Stimulated activated CD8-positive, alpha-beta memory T cell treated with anti-CD3 and anti-CD28 coated beads, Interleukin-7, amount 100 ng/mL, for 48 hours (primary cell): Measurements from ENCODE around the gene HOXC10.

ENCODE experiments used
- DNase-seq, 2 donors: peaks; one replicate each; pipeline ENCODE4 v3.0.0-alpha.2; 2020; ENCODE audit warnings: low read depth in 1 of 2; ENCODE audit errors: extremely low read depth in 1 of 2

Gene HOXC10

GRCh38 chr12:54024581-54025305 lies 39.8 kb downstream of the HOXC10 start:
- no peak for DNase-seq

- DNase-seq = no peak
These were observed 40.8 kb downstream of the HOXC10 start for GRCh38 chr12:54025499-54026405.

GRCh38 chr12:54026640-54027441 lies 41.9 kb downstream of the HOXC10 start:
- no peak for DNase-seq

- DNase-seq = no peak
These were observed 42.5 kb downstream of the HOXC10 start for GRCh38 chr12:54027442-54027786.

GRCh38 chr12:54028314-54029201 lies 43.6 kb downstream of the HOXC10 start, which contains the start of gene HOXC6:
TSS of gene HOXC6 (plus strand) at chr12:54028440. CDS start at chr12:54028522, 82 bp downstream.
- DNase-seq = no peak

GRCh38 chr12:54029529-54030441 lies 44.8 kb downstream of the HOXC10 start:
- DNase-seq = no peak

GRCh38 chr12:54030442-54030801 lies 45.5 kb downstream of the HOXC10 start:
- DNase-seq = no peak

GRCh38 chr12:54030889-54031471 lies 46.0 kb downstream of the HOXC10 start:
- DNase-seq = no peak

GRCh38 chr12:54031480-54031879 lies 46.5 kb downstream of the HOXC10 start:
- no peak for DNase-seq

GRCh38 chr12:54032086-54032619 lies 47.2 kb downstream of the HOXC10 start:
- DNase-seq = no peak

- DNase-seq = peak in 1 of 2 donors; percentile 38
These were observed 47.7 kb downstream of the HOXC10 start, which contains the start of gene HOXC5 for GRCh38 chr12:54032627-54033100. TSS of gene HOXC5 (plus strand) at chr12:54033050. CDS start at chr12:54033123, 73 bp downstream.

- DNase-seq = no peak
These were observed 48.4 kb downstream of the HOXC10 start for GRCh38 chr12:54033106-54033979.

- no peak for DNase-seq
These were observed 49.2 kb downstream of the HOXC10 start for GRCh38 chr12:54033980-54034784.

GRCh38 chr12:54034785-54035310 lies 49.9 kb downstream of the HOXC10 start:
- no peak for DNase-seq

- DNase-seq = no peak
These were observed 50.8 kb downstream of the HOXC10 start for GRCh38 chr12:54035568-54036264.
